ENCODE measurements around the gene ANKRD18A. TPM values are rescaled to one million over a fixed set of nuclear protein-coding genes. Genes with fewer than 3 reads are reported as not detected.

Gene ANKRD18A
- total and polyA plus RNA-seq, 2 of the 13 experiments (the other 11 are each of a cell fraction or from before 2014, with no cell fraction given) = 5.9 to 7.6 TPM

DNA sequence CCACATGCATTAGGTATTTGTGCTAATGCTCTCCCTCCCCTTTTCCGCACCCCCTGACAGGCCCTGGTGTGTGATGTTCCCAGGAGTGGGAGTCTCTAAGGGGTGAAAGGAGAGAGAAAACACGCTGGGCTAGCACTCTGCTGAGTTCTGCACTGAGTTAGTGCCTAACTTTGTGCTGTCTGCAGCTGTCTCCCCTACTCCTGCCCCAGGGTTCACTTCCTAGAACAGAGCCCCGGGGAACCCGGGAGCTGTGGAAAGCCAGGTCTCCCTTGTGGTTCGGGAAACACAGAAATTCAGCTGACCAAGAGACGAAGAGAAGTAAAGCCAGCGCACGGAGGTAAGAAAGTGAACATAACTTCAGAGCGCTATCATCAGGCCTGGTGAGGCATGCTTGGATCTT lies 20.7 kb upstream of the ANKRD18A start:
- H3K79me2 ChIP-seq (ENCODE audit: insufficient read depth, low read length) = no peaks in the 10 kb centered on the region
- peaks cover 0 to 39% of the 10 kb centered on the region in 2 experiments; a peak in 3 of 5 replicates for H3K27me3 ChIP-seq (ENCODE audit: control insufficient read depth in 1 of 2, insufficient read depth in 2 of 2, low read length in 2 of 2)
- no peaks in the 10 kb centered on the region for H3K4me1 ChIP-seq (ENCODE audit: insufficient read depth, low read length)
- DNase-seq (ENCODE audit: low spot score) (no peak), FAIRE-seq (no peak), ATAC-seq (no peak)
- in situ Hi-C loops (cut with HindIII; ENCODE audit: extremely low pct_ligation_motif_present, low pct_unique_long_range_greater_than_20kb) (no loop called here), intact Hi-C loops (cut with micrococcal nuclease; ENCODE audit: unreplicated experiment) (no loop called here)
- no peak overlapping the region for H3K4me2 ChIP-seq (ENCODE audit: low read depth, low read length)
- no peaks in the 10 kb centered on the region for H4K20me1 ChIP-seq (ENCODE audit: insufficient read depth, low read length)
- 58% methylated on average over 9 of the region's 9 CpGs for WGBS (ENCODE audit: low lambda C conversion rate)
- no peak overlapping the region for H2AFZ ChIP-seq (ENCODE audit: low read length)
- TF ChIP-seq, protein P1, sequence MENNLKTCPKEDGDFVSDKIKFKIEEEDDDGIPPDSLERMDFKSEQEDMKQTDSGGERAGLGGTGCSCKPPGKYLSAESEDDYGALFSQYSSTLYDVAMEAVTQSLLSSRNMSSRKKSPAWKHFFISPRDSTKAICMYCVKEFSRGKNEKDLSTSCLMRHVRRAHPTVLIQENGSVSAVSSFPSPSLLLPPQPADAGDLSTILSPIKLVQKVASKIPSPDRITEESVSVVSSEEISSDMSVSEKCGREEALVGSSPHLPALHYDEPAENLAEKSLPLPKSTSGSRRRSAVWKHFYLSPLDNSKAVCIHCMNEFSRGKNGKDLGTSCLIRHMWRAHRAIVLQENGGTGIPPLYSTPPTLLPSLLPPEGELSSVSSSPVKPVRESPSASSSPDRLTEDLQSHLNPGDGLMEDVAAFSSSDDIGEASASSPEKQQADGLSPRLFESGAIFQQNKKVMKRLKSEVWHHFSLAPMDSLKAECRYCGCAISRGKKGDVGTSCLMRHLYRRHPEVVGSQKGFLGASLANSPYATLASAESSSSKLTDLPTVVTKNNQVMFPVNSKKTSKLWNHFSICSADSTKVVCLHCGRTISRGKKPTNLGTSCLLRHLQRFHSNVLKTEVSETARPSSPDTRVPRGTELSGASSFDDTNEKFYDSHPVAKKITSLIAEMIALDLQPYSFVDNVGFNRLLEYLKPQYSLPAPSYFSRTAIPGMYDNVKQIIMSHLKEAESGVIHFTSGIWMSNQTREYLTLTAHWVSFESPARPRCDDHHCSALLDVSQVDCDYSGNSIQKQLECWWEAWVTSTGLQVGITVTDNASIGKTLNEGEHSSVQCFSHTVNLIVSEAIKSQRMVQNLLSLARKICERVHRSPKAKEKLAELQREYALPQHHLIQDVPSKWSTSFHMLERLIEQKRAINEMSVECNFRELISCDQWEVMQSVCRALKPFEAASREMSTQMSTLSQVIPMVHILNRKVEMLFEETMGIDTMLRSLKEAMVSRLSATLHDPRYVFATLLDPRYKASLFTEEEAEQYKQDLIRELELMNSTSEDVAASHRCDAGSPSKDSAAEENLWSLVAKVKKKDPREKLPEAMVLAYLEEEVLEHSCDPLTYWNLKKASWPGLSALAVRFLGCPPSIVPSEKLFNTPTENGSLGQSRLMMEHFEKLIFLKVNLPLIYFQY (CRISPR knock-in tag; IDR thresholded peaks at IDR 0.05; ENCODE audit: borderline replicate concordance) = no peak
- TF ChIP-seq DR1 (CRISPR knock-in tag; IDR thresholded peaks at IDR 0.05) = no peak
- no peak for TF ChIP-seq SOX6 (IDR thresholded peaks at IDR 0.05)
- TF ChIP-seq SOX6 (CRISPR knock-in tag; IDR thresholded peaks at IDR 0.05) = no peak
- TF ChIP-seq, protein P2, sequence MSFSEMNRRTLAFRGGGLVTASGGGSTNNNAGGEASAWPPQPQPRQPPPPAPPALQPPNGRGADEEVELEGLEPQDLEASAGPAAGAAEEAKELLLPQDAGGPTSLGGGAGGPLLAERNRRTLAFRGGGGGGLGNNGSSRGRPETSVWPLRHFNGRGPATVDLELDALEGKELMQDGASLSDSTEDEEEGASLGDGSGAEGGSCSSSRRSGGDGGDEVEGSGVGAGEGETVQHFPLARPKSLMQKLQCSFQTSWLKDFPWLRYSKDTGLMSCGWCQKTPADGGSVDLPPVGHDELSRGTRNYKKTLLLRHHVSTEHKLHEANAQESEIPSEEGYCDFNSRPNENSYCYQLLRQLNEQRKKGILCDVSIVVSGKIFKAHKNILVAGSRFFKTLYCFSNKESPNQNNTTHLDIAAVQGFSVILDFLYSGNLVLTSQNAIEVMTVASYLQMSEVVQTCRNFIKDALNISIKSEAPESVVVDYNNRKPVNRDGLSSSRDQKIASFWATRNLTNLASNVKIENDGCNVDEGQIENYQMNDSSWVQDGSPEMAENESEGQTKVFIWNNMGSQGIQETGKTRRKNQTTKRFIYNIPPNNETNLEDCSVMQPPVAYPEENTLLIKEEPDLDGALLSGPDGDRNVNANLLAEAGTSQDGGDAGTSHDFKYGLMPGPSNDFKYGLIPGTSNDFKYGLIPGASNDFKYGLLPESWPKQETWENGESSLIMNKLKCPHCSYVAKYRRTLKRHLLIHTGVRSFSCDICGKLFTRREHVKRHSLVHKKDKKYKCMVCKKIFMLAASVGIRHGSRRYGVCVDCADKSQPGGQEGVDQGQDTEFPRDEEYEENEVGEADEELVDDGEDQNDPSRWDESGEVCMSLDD (CRISPR knock-in tag; IDR thresholded peaks at IDR 0.05; ENCODE audit: borderline replicate concordance) = no peak
- TF ChIP-seq ZNF225 (CRISPR knock-in tag; IDR thresholded peaks at IDR 0.05) = no peak
- no peak for TF ChIP-seq PHF20 (CRISPR knock-in tag; IDR thresholded peaks at IDR 0.05)
- TF ChIP-seq ZNF136 (CRISPR knock-in tag; IDR thresholded peaks at IDR 0.05; ENCODE audit: low read depth) = no peak
- no peak for TF ChIP-seq GABPB1 (CRISPR knock-in tag; IDR thresholded peaks at IDR 0.05)
- TF ChIP-seq NRL (CRISPR knock-in tag; IDR thresholded peaks at IDR 0.05; ENCODE audit: borderline replicate concordance) = no peak
- TF ChIP-seq TBL1XR1 (IDR thresholded peaks at IDR 0.05; ENCODE audit: borderline replicate concordance, low read length, partially characterized antibody) = no peak
- TF ChIP-seq SETDB1 (CRISPR knock-in tag; IDR thresholded peaks at IDR 0.05; ENCODE audit: borderline replicate concordance) = no peak
- TF ChIP-seq IRF2 (CRISPR knock-in tag; IDR thresholded peaks at IDR 0.05) = no peak
- TF ChIP-seq ZNF776 (CRISPR knock-in tag; IDR thresholded peaks at IDR 0.05) = no peak
- TF ChIP-seq ZFP41 (CRISPR knock-in tag; IDR thresholded peaks at IDR 0.05; ENCODE audit: borderline replicate concordance) = no peak
- no peak for TF ChIP-seq NFE2L2 (IDR thresholded peaks at IDR 0.05; ENCODE audit: low read length)
- TF ChIP-seq ISL2 (CRISPR knock-in tag; IDR thresholded peaks at IDR 0.05) = no peak
- no peak for TF ChIP-seq ONECUT2 (CRISPR knock-in tag; IDR thresholded peaks at IDR 0.05)
- no peak for TF ChIP-seq CBFB (CRISPR knock-in tag; IDR thresholded peaks at IDR 0.05)
- H3K36me3 ChIP-seq (replicated peaks in 1 of 2; ENCODE audit: control insufficient read depth in 1 of 2, insufficient read depth in 2 of 2, low read length in 2 of 2) = no peaks in the 10 kb centered on the region; a peak in 1 of 5 replicates
- no peaks in the 10 kb centered on the region for H3K9me3 ChIP-seq (ENCODE audit: low read length)
- no TSS peak for BruUV-seq (replicated peaks)
- no peak overlapping the region for H3K4me3 ChIP-seq (replicated peaks in 1 of 3; ENCODE audit: insufficient read depth in 1 of 3, low read depth in 2 of 3, low read length in 3 of 3)
- H3K27ac ChIP-seq (ENCODE audit: extremely low read length, insufficient read depth, low read length) = no peak overlapping the region
- H3K9ac ChIP-seq (ENCODE audit: insufficient read depth, low read depth, low read length) = no peak overlapping the region
- ChIA-PET CTCF (ENCODE audit: low intra/inter-chr PET ratio, low total read pairs) (interaction anchor here (2.4 kb wide), 1 partner anchor 20 kb away, joined by 11 read pairs; the partner anchor contains the start of gene ANKRD18A), POLR2A (interaction anchor here (1.3 kb wide), 1 partner anchor 20 kb away, joined by 3 read pairs; no protein-coding TSS in a partner anchor)
